GM19372 (cell line): Measurements from ENCODE around the gene SPAG16.
"Not testable (repeated sequence)": the region's sequence is repeated elsewhere in the genome, so short reads cannot be mapped to it uniquely, and the experiment has no call there.

Experiments
- ATAC-seq: cut with Tn5 transposase; IDR thresholded peaks from one replicate; pipeline ENCODE4 v1.9.1; 2021; ENCODE audit warnings: mild to moderate bottlenecking, low read depth, moderate library complexity; ENCODE audit not compliant: unreplicated experiment

Gene SPAG16

DNA sequence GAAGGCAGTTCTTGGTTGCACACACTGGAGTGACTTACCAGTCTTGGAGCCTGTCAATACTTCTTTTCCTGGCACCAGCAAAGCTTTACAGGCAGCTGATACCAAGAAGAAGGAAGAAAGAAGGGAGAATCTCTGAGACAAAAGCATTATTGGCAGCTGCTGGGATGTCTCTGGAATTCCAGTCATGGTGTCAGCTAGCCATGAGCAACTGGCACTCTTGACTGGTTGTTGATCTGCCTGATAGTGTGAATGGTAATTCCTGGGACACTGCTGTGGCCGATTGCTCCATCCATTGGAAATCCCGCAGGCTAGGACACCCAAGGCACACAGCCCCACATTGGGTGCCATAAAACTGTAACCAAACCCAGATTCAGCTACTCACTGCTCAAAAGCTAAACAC, 17.8 kb upstream of the SPAG16 start:
- no peak for ATAC-seq

- no peak for ATAC-seq
These were observed 12.3 kb upstream of the SPAG16 start for GRCh38 chr2:213271947-213272346.

GRCh38 chr2:213274143-213274542, 10.1 kb upstream of the SPAG16 start:
- no peak for ATAC-seq

- no peak for ATAC-seq
These were observed 9.0 kb upstream of the SPAG16 start for GRCh38 chr2:213275265-213275664.

DNA sequence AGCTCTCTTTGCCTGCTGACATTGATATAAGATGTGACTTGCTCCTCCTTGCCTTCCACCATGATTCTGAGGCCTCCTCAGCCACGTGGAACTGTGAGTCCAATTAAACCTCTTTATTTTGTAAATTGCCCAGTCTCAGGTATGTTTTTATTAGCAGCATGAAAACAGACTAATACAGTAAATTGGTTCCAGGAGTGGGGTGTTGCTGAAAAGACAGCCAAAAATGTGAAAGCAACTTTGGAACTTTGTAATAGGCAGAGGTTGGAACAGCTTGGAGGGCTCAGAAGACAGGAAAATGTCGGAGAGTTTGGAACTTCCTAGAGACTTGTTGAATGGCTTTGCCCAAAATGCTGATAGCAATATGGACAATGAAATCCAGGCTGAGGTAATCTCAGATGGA, 7.1 kb upstream of the SPAG16 start:
- not testable (repeated sequence) for ATAC-seq

DNA sequence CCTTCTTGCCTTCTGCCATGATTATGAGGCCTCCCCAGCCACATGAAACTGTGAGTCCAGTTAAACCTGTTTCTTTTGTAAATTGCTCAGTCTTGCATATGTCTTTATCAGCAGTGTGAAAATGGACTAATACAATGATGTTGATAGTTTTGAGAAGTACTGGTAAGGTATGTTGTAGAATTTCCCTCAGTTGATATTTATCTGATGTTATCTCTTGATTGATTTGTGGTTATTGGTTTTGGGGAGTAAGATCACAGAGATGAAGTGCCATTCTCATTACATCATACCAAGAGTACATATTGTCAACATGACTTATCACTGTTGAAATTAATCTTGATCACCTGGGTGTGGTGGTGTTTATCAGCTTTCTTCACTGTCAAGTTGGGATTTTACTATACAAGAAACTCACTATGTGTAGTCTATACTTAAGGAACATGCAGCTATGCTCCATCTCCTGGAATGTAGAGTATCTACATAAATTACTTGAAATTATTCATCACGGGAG, 5.1 kb upstream of the SPAG16 start:
- no peak for ATAC-seq

- ATAC-seq: no peak
These were observed 4.3 kb upstream of the SPAG16 start for GRCh38 chr2:213279971-213280370.

GRCh38 chr2:213281156-213281555, 3.1 kb upstream of the SPAG16 start:
- ATAC-seq: no peak

DNA sequence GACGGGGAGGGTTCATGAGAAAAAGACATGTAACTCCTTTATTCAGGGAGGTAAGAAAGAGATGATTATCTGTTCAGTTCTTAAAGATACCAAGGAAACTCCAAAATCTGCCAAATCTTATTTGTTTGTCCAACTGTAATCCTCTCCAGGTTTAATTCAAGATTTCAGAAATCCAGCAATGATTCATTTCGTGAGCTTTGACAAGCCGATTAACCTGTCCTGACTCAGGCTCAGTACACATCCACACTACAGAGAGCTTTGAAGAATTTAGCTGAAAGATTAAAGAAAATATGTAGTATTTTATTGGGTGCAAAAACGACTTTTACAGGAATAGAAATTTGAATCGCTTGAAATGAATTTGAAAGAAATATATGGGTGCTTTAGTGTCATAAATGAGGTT, 1.1 kb downstream of the SPAG16 start:
- ATAC-seq: no peak

- no peak for ATAC-seq
These were observed 1.9 kb downstream of the SPAG16 start for GRCh38 chr2:213286161-213286560.

DNA sequence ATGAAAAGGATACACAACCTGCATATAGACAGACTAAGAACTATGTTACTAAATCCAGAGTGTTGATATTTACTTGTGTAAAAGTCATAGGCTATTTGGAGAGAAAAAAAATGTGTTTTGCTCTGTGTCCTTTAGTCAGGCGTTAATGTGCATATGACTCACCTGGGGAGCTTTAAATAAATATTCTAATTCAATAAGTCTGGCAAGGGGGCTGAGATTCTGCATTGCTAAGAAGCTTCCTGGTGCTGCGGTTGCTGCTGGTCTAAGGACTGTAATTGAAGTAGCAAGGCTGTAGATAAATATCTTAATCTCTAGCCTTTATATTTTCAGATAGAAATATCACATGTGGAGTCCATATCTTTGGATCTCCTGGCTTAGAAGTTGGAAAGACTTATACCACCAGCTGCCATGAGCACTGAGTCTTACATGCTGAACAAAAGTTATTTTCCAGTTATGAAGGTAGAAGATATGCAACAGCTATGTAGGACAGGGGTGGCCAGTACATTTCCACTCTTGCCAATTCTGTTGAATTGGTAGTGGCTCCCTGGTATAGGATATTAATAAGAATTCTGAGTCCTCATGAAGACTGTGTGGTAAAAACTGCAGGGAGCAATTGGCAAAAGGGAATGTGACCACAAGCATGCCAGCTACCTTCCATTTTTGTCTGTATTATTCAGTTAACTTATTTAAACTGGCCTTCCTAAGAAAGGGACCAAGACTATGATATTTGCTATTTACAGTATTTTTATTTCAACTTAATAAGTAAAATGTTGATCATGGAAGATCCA, 4.8 kb downstream of the SPAG16 start:
- ATAC-seq: no peak

GRCh38 chr2:213290501-213290900, 6.2 kb downstream of the SPAG16 start:
- ATAC-seq: no peak

GRCh38 chr2:213296270-213296669, 12.0 kb downstream of the SPAG16 start:
- no peak for ATAC-seq

DNA sequence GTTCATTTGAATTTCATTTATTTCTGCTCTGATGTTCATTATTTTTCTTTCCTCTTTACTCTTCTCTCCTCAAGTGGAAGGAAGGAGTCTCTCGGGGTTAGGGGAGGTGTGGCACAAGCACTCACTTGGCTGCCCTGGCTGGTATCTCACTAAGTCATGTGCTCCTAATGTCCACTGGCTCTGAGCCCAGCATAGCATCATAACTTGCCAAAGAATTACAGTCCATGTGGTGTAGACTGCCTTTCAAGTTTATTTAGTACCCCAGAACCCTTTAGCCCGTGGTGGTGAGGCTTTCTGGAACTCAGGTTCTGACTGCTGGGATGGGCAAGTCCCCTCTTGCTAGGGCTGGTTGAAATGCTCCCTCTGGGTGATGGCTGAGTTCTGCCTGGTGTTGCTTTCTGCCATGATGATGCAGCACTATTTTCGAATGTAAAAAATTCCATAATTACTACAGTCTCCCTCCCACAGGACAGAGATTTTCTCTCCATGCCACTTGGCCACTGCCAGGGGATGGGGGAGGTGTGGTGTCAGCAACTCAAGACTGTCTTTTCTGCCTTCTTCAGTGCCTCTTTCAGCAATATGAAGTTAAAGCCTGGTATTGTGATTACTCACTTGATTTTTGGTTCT, 22.2 kb downstream of the SPAG16 start:
- no peak for ATAC-seq

DNA sequence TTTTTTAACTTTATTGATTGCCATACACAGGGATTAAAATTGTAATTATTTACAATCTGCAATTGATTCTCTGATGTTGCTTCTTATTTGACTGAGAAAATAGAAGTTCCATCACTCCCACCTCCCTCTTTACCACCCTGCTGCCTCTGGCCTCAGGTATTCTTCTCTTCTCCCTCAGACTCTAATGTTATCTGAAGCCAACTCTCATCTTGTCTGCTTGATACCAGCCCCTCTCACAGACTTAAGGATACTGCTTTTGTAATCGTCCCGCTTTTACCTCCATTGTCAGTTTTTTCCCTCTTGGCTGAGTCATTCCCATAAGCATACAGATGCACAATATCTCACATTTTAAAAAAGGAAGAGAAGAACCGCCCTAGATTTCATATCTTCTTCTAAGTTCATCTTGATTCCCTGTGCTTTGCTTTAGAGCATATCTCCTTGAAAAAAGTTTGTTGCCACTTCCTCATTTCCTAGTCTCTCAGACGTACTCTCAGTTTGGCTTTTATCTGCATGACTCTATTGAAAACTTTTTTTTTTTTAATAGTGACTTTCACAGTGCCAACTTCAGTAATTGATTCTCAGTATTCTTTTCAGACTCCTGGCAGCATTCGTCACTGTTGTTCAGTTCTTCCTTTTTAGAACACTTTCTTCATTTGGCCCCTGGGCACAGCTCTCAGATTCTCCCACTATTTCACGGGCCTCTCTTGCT, 31.1 kb downstream of the SPAG16 start:
- no peak for ATAC-seq

- ATAC-seq: no peak
These were observed 31.9 kb downstream of the SPAG16 start for GRCh38 chr2:213316001-213316735.

DNA sequence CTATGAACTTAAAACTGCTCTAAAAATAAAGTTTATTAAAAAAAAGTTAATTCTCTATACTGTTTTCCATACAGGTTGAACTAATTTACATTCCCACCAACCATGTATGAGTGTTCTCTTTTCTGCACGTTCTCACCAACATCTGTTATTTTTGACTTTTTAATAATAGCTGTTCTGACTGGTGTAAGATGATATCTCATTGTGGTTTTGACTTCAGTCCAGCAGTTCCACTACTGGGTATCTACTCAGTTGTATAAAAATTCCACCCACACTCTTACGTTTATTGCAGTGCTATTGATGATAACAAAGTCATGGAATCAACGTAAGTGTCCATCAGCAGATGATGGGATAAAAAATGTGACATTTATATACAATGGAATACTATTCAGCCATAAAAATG, 33.7 kb downstream of the SPAG16 start:
- ATAC-seq: no peak

- no peak for ATAC-seq
These were observed 36.3 kb downstream of the SPAG16 start for GRCh38 chr2:213320604-213321003.

- no peak for ATAC-seq
These were observed 52.0 kb downstream of the SPAG16 start for GRCh38 chr2:213336253-213336770.

- no peak for ATAC-seq
These were observed 69.2 kb downstream of the SPAG16 start for GRCh38 chr2:213353419-213353818.

GRCh38 chr2:213376644-213377043, 92.4 kb downstream of the SPAG16 start:
- no peak for ATAC-seq
